IMR-90 (cell line): Measurements from ENCODE around the gene TEAD1. TPM values are rescaled to one million over a fixed set of nuclear protein-coding genes. Genes with fewer than 3 reads are reported as not detected.

ENCODE experiments used
- ATAC-seq: fragments of 200-7000 bp; cut with Tn5 transposase; 2 replicates; pipeline ENCODE4 v1.9.1; 2020; ENCODE audit warnings: low read depth, mild to moderate bottlenecking, moderate library complexity
- BruUV-seq: library from RNA; stranded (reverse); fragments of 400-500 nt; replicated peaks from 2 replicates; lab custom pipeline; 2021; lab: Mats Ljungman, UMichigan
- CTCF ChIA-PET: fragments of 300-600 bp; formaldehyde crosslinking; extraction: SDS; loops from one replicate; lab custom pipeline; 2021; ENCODE audit warnings: antibody characterized with exemption; lab: Yijun Ruan, JAX
- POLR2A ChIA-PET: fragments of 300-600 bp; sonication (Branson Sonifier 250); formaldehyde crosslinking; loops from one replicate; lab custom pipeline; 2022; ENCODE audit warnings: antibody characterized with exemption; ENCODE audit not compliant: unreplicated experiment; lab: Charles Lee
- DNase-seq: peaks from one replicate; pipeline ENCODE4 v3.0.0; 2013
- H2AFZ ChIP-seq: replicated peaks from 2 replicates; pipeline ENCODE3; 2013; ENCODE audit warnings: low read length, mild to moderate bottlenecking; ENCODE audit not compliant: poor library complexity
- H2AK5ac ChIP-seq: 2 replicates; pipeline ENCODE4 v1.6.1; 2013; ENCODE audit warnings: low read depth, low read length, inconsistent platforms
- H2AK9ac ChIP-seq: replicated peaks from 2 replicates; pipeline ENCODE3; 2013; ENCODE audit warnings: mild to moderate bottlenecking, low read depth, low read length, moderate library complexity; ENCODE audit not compliant: poor library complexity
- H2BK120ac ChIP-seq: 2 replicates; pipeline ENCODE4 v1.6.1; 2013; ENCODE audit warnings: low read depth, low read length, inconsistent platforms
- H2BK15ac ChIP-seq: 3 replicates; pipeline ENCODE4 v1.6.1; 2013; ENCODE audit warnings: low read depth, low read length, inconsistent platforms
- H2BK20ac ChIP-seq: 2 replicates; pipeline ENCODE4 v1.6.1; 2013; ENCODE audit warnings: low read depth, mild to moderate bottlenecking, inconsistent platforms, low read length, moderate library complexity
- H2BK5ac ChIP-seq: 2 replicates; pipeline ENCODE4 v1.6.1; 2013; ENCODE audit warnings: mild to moderate bottlenecking, low read depth, low read length, inconsistent platforms; ENCODE audit not compliant: poor library complexity, severe bottlenecking
- H3K14ac ChIP-seq: replicated peaks from 2 replicates; pipeline ENCODE4 v1.6.1; 2013; ENCODE audit warnings: low read depth, low read length, inconsistent platforms
- H3K18ac ChIP-seq: 2 replicates; pipeline ENCODE4 v1.6.1; 2013; ENCODE audit warnings: low read depth, low read length, control low read depth
- H3K23ac ChIP-seq: 2 replicates; pipeline ENCODE4 v1.6.1; 2013; ENCODE audit warnings: low read depth, low read length, inconsistent platforms
- H3K27ac ChIP-seq: 2 replicates; pipeline ENCODE4 v1.5.1; 2013; ENCODE audit warnings: mild to moderate bottlenecking, control low read depth, low read length; ENCODE audit not compliant: insufficient read depth
- H3K27me3 ChIP-seq: 2 replicates; pipeline ENCODE4 v1.6.1; 2013; ENCODE audit warnings: low read length; ENCODE audit not compliant: control insufficient read depth, insufficient read depth
- H3K36me3 ChIP-seq: 2 replicates; pipeline ENCODE4 v1.6.1; 2013; ENCODE audit warnings: low read length, mixed read lengths; ENCODE audit not compliant: control insufficient read depth, insufficient read depth
- H3K4ac ChIP-seq: 2 replicates; pipeline ENCODE4 v1.6.1; 2013; ENCODE audit warnings: low read depth, low read length, inconsistent platforms
- H3K4me1 ChIP-seq: 2 replicates; pipeline ENCODE4 v1.6.1; 2013; ENCODE audit warnings: low read length, mixed read lengths; ENCODE audit not compliant: control insufficient read depth, insufficient read depth
- H3K4me2 ChIP-seq: 2 replicates; pipeline ENCODE4 v1.6.1; 2013; ENCODE audit warnings: low read depth, mild to moderate bottlenecking, control low read depth, low read length, moderate library complexity
- H3K4me3 ChIP-seq: 2 replicates; pipeline ENCODE4 v1.5.1; 2013; ENCODE audit warnings: low read depth, mild to moderate bottlenecking, control low read depth, low read length, moderate library complexity; ENCODE audit not compliant: insufficient read depth
- H3K56ac ChIP-seq: 2 replicates; pipeline ENCODE4 v1.6.1; 2013; ENCODE audit warnings: low read length, inconsistent platforms; ENCODE audit not compliant: insufficient read depth; ENCODE audit errors: extremely low read depth
- H3K79me1 ChIP-seq, 2 experiments: 2 replicates each; pipeline ENCODE4 v1.6.1; 2013; ENCODE audit warnings: low read length in 2 of 2, inconsistent platforms in 1 of 2, low read depth in 1 of 2
- H3K9ac ChIP-seq: 2 replicates; pipeline ENCODE4 v1.6.1; 2013; ENCODE audit warnings: low read depth, low read length, control low read depth
- H3K9me1 ChIP-seq: 2 replicates; pipeline ENCODE4 v1.6.1; 2013; ENCODE audit warnings: low read length, inconsistent platforms; ENCODE audit not compliant: insufficient read depth
- H3K9me3 ChIP-seq: 2 replicates; pipeline ENCODE4 v1.6.1; 2013; ENCODE audit warnings: low read length; ENCODE audit not compliant: control insufficient read depth, insufficient read depth
- H4K20me1 ChIP-seq: 2 replicates; pipeline ENCODE4 v1.6.1; 2013; ENCODE audit warnings: low read length, inconsistent platforms; ENCODE audit not compliant: insufficient read depth
- H4K5ac ChIP-seq: 2 replicates; pipeline ENCODE4 v1.6.1; 2013; ENCODE audit warnings: mild to moderate bottlenecking, low read depth, low read length, control low read depth
- H4K8ac ChIP-seq, 2 experiments: 2 replicates each; pipeline ENCODE4 v1.6.1; 2013; ENCODE audit warnings: low read depth in 2 of 2, low read length in 2 of 2, control low read depth in 1 of 2, inconsistent platforms in 1 of 2
- H4K91ac ChIP-seq: 2 replicates; pipeline ENCODE4 v1.6.1; 2013; ENCODE audit warnings: low read depth, low read length, inconsistent platforms; ENCODE audit not compliant: insufficient read depth
- CHD1 ChIP-seq: IDR thresholded peaks from 2 replicates; pipeline ENCODE4 v1.6.1; 2012; ENCODE audit warnings: low read depth, low read length, improper control_type of control experiment
- FOS ChIP-seq: fragments of 150-350 bp; IDR thresholded peaks from 2 replicates; pipeline ENCODE4 v1.6.1; 2016; ENCODE audit warnings: low read depth, low read length
- MAFK ChIP-seq: IDR thresholded peaks from 2 replicates; pipeline ENCODE4 v1.6.1; 2012; ENCODE audit warnings: low read depth, low read length, improper control_type of control experiment
- MAZ ChIP-seq: IDR thresholded peaks from 2 replicates; pipeline ENCODE4 v1.6.1; 2012; ENCODE audit warnings: low read depth, mild to moderate bottlenecking, low read length, improper control_type of control experiment, moderate library complexity, borderline replicate concordance
- MXI1 ChIP-seq: IDR thresholded peaks from 2 replicates; pipeline ENCODE4 v1.6.1; 2012; ENCODE audit warnings: low read depth, mild to moderate bottlenecking, low read length, moderate library complexity, borderline replicate concordance
- NFE2L2 ChIP-seq: fragments of 150-350 bp; IDR thresholded peaks from 2 replicates; pipeline ENCODE4 v1.6.1; 2016; ENCODE audit warnings: low read depth, mild to moderate bottlenecking, low read length
- POLR2A ChIP-seq: IDR thresholded peaks from 2 replicates; pipeline ENCODE4 v1.6.1; 2012; ENCODE audit warnings: mild to moderate bottlenecking, low read depth, low read length
- RAD21 ChIP-seq: IDR thresholded peaks from 2 replicates; pipeline ENCODE4 v1.6.1; 2012; ENCODE audit warnings: low read length, improper control_type of control experiment
- RCOR1 ChIP-seq: IDR thresholded peaks from 2 replicates; pipeline ENCODE4 v1.6.1; 2012; ENCODE audit warnings: mild to moderate bottlenecking, low read length, improper control_type of control experiment; ENCODE audit not compliant: insufficient replicate concordance
- RFX5 ChIP-seq: IDR thresholded peaks from 2 replicates; pipeline ENCODE4 v1.8.0; 2012; ENCODE audit warnings: low read depth, mild to moderate bottlenecking, low read length, moderate library complexity
- SMC3 ChIP-seq: fragments of 150-350 bp; IDR thresholded peaks from 2 replicates; pipeline ENCODE4 v1.6.1; 2016; ENCODE audit warnings: low read depth, mild to moderate bottlenecking, antibody characterized with exemption, low read length, moderate library complexity
- WGBS, 2 experiments: methylation state at CpG; one replicate each; pipeline versions ENCODE4 v1.1.5 to v1.1.7; 2013; ENCODE audit warnings: missing lambda C conversion rate in 2 of 2; ENCODE audit not compliant: insufficient read length in 1 of 2; ENCODE audit errors: extremely low coverage in 2 of 2; 5-methylcytosine and 5-hydroxymethylcytosine counted together
- dilution Hi-C: fragments of 300-500 bp; cut with HindIII; formaldehyde crosslinking; loops from one replicate; pipeline ENCODE4 v1.14.3; 2018; ENCODE audit warnings: low sequenced_read_pairs; ENCODE audit not compliant: unreplicated experiment
- in situ Hi-C: fragments of 300-500 bp; cut with MboI; formaldehyde crosslinking; loops from 3 replicates; pipeline ENCODE4 v1.14.3; 2019; ENCODE audit warnings: low sequenced_read_pairs, inconsistent platforms, mixed read lengths
- intact Hi-C: fragments of 100-400 bp; cut with micrococcal nuclease; formaldehyde crosslinking; loops from 2 replicates; pipeline ENCODE4 v1.10.0; 2022
- polyA plus RNA-seq, 3 experiments: library from polyadenylated mRNA; depleted of rRNA; stranded (reverse); fragments of >200 nt; gene quantifications; 2 replicates each; pipeline ENCODE4 v1.2.3, GENCODE V29; 2012; ENCODE audit warnings: low replicate concordance in 1 of 3
- total RNA-seq: library from RNA; depleted of rRNA; stranded (reverse); fragments of >200 nt; gene quantifications from 2 replicates; pipeline ENCODE4 v1.2.3, GENCODE V29; 2012
- TF ChIP-seq, protein P1 (sequence below): fragments of 150-350 bp; IDR thresholded peaks from 2 replicates; pipeline ENCODE4 v1.6.1; 2017; ENCODE audit warnings: mild to moderate bottlenecking, antibody characterized with exemption, low read length, low read depth

TEAD1 gene
- total and polyA plus RNA-seq, 2 of the 4 experiments (the other 2 are of a cell fraction): 51.8 to 69.2 TPM

DNA sequence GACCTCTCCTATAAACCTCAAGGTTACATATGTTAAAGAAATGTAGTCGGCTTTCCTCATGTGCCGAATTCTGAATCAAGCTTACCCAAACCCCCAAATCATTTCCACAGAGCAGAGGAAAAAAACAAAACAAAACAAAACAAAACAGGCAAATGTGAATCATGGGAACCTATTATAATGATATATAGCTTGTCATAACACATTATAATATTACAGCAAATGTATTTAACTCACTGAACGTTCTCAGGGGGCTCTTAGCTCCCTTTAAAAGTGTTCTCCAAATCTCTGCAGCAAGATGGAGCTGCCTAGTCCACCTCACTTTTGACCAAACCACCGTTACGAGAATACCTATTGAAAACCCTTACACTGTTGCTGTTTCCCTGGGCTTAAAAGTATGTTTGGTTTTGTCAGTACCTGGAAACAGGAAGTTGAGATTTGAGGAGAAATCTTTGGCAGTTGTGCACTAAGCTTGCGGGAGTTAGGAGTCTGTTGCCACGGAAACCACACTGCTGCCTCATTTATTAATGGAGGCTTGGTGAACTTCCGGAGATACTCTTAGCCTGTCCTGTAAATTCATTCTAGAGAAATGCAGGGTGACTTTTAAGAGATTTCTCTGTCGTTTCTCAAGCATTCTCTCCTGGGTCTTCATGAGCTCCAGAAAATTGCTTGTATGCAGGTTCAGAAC, 167.9 kb downstream of the TEAD1 start:
- H2AK9ac ChIP-seq: no peak overlapping the region
- no peak overlapping the region for H2BK20ac ChIP-seq
- peak; percentile 84 for DNase-seq
- peak overlapping the region; percentile 76 for H3K4me2 ChIP-seq
- H3K18ac ChIP-seq: no peak overlapping the region
- intact Hi-C loops (no loop called here), dilution Hi-C loops (no loop called here), in situ Hi-C loops (no loop called here)
- H3K27me3 ChIP-seq: no peaks in the 10 kb centered on the region
- peak; percentile 45 for ATAC-seq
- H3K27ac ChIP-seq: no peak overlapping the region
- H3K9me1 ChIP-seq: peaks cover 34% of the 10 kb centered on the region
- H3K9ac ChIP-seq: no peak overlapping the region
- no peaks in the 10 kb centered on the region for H3K9me3 ChIP-seq
- H4K91ac ChIP-seq: no peak overlapping the region
- ChIA-PET CTCF (interaction anchor here (1.7 kb wide), 1 partner anchor 48 kb away, joined by 5 read pairs; no protein-coding TSS in a partner anchor), POLR2A (no interaction called here)
- no peak overlapping the region for H2AK5ac ChIP-seq
- H3K23ac ChIP-seq: peak overlapping the region; percentile 28; the same call in 1 of the 2 replicates
- H3K4ac ChIP-seq: no peak overlapping the region
- no peak overlapping the region for H3K14ac ChIP-seq
- H3K56ac ChIP-seq: no peak overlapping the region
- no peak overlapping the region for H4K5ac ChIP-seq
- BruUV-seq: no TSS peak
- H2BK120ac ChIP-seq: no peak overlapping the region
- TF ChIP-seq, protein P1, sequence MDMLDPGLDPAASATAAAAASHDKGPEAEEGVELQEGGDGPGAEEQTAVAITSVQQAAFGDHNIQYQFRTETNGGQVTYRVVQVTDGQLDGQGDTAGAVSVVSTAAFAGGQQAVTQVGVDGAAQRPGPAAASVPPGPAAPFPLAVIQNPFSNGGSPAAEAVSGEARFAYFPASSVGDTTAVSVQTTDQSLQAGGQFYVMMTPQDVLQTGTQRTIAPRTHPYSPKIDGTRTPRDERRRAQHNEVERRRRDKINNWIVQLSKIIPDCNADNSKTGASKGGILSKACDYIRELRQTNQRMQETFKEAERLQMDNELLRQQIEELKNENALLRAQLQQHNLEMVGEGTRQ: no peak
- no peak for TF ChIP-seq MAFK
- TF ChIP-seq POLR2A: no peak
- no peak for TF ChIP-seq CHD1
- no peak for TF ChIP-seq NFE2L2
- TF ChIP-seq RCOR1: no peak
- TF ChIP-seq SMC3: no peak
- no peak for TF ChIP-seq FOS
- TF ChIP-seq RAD21: no peak
- no peak for TF ChIP-seq RFX5
- TF ChIP-seq MXI1: no peak
- no peak for TF ChIP-seq MAZ
- no peaks in the 10 kb centered on the region for H3K36me3 ChIP-seq
- H4K20me1 ChIP-seq: peaks cover 76% of the 10 kb centered on the region
- H2BK15ac ChIP-seq: no peak overlapping the region
- no peak overlapping the region for H2AFZ ChIP-seq
- H3K4me3 ChIP-seq: no peak overlapping the region
- no peak overlapping the region for H4K8ac ChIP-seq
- H3K4me1 ChIP-seq: peaks cover 25% of the 10 kb centered on the region
- no peak overlapping the region for H2BK5ac ChIP-seq
- WGBS, 2 experiments: no CpG with 5 or more reads among the region's 9 CpGs
- H3K79me1 ChIP-seq: peaks cover 41 to 79% of the 10 kb centered on the region in 2 experiments
